ENCODE results near the gene PSD.
A peak's percentile ranks its signal among the peaks of the same experiment; 100 is the strongest.

The PSD gene

DNA sequence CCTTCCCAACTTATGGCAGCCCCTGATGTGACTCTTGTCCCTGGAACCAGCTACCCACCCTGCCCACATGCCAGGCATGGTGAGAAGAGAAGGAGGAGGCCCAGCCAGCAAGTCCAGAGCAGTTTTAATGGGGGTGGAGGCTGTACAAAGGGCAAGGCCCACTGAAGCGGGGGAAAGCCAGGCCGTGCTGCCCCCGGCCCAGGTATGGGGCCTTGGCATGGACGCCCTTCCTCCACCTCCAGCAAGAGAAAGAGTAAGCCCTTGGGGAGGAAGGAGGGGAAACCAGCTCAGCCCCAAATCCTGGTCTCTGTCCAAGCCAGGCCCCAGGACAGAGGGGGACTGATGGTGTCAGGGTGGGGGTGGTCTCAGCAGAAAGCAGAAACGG lies 16.1 kb downstream of the PSD start:
- no peak for DNase-seq

DNA sequence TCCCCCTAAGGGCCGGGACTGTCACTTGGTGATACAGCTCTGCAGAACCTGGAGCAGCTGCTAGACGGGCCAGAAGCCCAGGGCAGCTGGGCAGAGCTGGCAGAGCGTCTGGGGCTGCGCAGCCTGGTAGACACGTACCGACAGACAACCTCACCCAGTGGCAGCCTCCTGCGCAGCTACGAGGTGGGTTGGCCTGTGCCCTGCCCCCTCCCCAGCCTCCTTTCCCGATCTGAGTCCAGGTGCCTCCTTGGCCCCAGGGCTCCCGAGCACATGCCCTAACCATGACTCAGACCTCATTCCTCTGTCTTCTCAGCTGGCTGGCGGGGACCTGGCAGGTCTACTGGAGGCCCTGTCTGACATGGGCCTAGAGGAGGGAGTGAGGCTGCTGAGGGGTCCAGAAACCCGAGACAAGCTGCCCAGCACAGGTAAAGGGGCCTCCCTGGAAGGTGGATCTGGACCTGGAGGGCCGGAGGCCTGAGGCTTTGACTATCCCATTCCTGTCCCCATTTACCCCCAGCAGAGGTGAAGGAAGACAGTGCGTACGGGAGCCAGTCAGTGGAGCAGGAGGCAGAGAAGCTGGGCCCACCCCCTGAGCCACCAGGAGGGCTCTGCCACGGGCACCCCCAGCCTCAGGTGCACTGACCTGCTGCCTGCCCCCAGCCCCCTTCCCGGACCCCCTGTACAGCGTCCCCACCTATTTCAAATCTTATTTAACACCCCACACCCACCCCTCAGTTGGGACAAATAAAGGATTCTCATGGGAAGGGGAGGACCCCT lies 16.7 kb downstream of the PSD start:
- DNase-seq, result no peak

DNA sequence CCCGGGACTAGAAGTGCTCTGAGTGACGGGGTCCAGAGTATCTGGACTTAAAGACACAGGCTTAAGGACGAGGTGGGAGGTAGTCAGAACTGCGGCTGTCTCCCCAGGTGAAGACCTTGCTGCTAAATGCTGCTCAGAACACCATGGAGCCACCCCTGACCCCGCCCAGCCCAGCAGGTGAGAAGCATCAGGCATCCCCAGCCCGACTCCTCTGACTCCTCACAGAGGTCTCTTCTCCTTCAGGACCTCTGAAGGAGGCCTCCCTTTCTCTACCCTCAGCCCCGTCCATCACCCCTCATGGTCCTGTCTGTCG lies 17.3 kb downstream of the PSD start:
- DNase-seq, result no peak

DNA sequence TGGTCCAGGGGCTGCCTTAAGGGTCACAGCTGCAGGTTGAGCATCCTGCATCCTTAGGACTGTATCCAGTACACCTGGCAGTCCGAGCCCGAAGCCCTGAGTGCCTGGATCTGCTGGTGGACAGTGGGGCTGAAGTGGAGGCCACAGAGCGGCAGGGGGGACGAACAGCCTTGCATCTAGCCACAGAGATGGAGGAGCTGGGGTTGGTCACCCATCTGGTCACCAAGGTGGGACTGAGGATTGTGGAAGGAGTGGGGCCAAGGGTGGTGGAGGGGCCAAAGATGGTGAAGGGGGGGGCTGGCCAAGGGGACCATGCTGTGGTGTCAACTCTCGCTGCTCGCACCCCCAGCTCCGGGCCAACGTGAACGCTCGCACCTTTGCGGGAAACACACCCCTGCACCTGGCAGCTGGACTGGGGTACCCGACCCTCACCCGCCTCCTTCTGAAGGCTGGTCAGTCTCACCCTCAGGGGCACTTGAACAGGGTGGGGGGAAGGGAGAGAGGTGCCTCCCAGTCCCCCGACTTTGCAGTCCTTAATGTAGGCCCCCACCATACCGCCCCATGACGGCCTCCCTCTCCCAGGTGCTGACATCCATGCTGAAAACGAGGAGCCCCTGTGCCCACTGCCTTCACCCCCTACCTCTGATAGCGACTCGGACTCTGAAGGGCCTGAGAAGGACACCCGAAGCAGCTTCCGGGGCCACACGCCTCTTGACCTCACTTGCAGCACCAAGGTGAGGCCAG lies 17.8 kb downstream of the PSD start:
- no peak for DNase-seq

DNA sequence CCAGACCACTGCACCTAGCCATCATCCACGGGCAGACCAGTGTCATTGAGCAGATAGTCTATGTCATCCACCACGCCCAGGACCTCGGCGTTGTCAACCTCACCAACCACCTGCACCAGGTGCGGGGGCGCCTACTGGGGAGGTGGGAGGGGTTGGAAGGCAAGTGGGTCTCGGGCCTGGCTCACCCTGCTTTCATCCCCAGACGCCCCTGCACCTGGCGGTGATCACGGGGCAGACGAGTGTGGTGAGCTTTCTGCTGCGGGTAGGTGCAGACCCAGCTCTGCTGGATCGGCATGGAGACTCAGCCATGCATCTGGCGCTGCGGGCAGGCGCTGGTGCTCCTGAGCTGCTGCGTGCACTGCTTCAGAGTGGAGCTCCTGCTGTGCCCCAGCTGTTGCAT lies 18.5 kb downstream of the PSD start:
- no peak for DNase-seq

DNA sequence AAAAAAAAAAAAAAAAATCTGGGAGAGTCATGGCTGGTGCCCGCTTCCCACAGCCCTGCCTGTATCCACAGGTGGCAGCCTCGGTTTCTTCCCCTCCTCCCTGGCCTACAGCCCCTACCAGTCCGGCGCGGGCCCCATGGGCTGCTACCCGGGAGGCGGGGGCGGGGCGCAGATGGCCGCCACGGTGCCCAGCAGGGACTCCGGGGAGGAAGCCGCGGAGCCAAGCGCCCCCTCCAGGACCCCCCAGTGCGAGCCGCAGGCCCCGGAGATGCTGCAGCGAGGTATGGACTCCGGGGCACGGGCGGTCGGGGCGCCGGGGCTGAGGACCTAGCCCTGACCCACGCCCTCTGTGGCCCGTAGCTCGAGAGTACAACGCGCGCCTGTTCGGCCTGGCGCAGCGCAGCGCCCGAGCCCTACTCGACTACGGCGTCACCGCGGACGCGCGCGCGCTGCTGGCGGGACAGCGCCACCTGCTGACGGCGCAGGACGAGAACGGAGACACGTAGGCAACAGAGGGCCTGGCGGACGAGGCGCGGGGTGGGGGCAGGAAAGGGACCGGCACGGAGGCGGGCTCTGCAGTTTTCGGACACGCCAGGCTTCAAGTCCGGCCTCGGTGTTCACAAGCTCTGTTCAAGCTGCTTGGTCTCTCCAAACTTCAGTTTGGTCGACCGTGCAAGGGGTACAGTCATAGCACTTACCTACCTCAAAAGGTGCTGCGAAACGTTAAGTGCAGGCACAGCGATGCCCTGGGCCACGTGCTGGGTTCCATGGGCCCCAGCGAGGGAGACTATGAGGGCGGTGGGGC lies 19.2 kb downstream of the PSD start:
- DNase-seq, result peak; percentile 70 to 79

DNA sequence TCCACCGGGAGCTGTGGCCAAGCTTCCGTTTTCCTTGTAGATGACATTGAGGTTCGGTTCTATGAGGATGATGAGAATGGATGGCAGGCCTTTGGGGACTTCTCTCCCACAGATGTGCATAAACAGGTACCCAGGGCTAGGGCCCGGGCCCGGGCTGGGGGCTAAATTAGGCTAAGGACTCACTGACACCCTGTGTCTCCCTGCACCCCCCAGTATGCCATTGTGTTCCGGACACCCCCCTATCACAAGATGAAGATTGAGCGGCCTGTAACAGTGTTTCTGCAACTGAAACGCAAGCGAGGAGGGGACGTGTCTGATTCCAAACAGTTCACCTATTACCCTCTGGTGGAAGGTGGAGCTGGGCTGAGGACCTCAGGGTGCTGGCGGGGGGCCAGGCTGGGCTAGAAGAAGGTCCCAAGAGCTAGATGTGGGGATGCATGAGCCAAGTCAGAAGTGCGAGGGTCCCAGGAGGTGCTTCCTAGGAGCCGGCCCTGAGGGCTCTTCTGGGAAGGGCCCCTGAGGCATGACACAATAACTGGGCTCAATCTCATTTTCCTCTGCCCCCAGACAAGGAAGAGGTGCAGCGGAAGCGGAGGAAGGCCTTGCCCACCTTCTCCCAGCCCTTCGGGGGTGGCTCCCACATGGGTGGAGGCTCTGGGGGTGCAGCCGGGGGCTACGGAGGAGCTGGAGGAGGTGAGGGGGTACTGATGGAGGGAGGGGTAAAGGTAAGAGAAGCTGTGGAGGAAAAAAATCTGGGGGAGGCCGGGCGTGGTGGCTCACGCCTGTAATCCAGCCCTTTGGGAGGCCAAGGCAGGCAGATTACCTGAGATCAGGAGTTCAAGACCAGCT lies 20.2 kb downstream of the PSD start:
- DNase-seq, result no peak

DNA sequence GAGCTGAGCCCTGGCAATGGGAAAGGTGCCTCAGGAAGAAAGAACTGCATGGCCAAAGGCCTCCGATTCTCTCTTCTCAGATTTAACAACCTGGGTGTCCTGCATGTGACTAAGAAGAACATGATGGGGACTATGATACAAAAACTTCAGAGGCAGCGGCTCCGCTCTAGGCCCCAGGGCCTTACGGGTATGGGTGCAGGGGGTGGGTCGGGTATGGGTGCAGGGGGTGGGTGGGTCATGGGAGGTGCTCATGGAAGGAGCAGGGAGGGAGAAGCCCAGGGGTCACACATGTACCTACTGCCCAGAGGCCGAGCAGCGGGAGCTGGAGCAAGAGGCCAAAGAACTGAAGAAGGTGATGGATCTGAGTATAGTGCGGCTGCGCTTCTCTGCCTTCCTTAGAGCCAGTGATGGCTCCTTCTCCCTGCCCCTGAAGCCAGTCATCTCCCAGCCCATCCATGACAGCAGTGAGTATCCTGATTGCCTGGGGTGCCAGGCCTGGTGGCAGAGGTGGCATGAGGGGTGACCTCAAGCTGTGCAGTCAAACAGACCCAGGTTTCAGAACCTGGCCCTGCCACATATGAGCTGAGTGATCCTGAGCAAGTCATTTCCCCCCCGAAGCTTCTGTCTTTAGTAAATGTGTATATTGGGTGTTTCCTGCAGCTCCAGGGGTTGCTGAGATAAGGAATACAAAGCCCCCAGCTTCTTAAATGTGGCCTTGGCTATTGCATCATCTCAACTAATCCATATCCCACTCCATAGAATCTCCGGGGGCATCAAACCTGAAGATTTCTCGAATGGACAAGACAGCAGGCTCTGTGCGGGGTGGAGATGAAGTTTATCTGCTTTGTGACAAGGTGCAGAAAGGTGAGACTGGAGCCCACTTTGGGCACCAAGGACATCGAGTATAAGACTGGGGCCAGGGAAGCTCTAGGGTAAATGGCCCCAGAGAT lies 21.1 kb downstream of the PSD start:
- DNase-seq, result no peak

DNA sequence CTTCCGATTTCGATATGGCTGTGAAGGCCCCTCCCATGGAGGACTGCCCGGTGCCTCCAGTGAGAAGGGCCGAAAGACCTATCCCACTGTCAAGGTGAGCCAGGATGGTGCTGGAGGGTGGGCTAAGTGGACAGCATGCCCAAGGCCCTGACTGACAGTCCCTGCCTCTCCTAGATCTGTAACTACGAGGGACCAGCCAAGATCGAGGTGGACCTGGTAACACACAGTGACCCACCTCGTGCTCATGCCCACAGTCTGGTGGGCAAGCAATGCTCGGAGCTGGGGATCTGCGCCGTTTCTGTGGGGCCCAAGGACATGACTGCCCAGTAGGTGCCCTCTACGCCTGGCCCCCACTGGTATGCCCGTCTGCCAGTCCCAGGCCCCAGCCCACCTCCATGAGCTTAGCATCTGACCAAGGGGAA lies 21.8 kb downstream of the PSD start:
- DNase-seq, result no peak

DNA sequence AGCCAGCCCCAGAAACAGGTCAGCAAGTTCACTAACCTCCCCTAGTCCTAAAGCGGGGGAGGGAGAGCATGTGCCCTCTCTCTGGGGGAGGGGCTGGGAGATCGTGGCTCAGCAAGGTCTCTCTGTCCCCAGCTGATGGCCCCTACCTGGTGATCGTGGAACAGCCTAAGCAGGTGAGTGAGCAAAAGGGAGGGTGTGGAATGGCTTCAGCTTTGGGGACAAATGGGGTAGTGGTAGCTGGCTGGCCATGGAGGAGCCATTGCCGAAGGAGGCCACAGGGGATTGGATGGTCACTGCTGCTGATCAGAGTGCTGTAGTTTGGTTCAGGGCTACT lies 22.3 kb downstream of the PSD start:
- no peak for DNase-seq

DNA sequence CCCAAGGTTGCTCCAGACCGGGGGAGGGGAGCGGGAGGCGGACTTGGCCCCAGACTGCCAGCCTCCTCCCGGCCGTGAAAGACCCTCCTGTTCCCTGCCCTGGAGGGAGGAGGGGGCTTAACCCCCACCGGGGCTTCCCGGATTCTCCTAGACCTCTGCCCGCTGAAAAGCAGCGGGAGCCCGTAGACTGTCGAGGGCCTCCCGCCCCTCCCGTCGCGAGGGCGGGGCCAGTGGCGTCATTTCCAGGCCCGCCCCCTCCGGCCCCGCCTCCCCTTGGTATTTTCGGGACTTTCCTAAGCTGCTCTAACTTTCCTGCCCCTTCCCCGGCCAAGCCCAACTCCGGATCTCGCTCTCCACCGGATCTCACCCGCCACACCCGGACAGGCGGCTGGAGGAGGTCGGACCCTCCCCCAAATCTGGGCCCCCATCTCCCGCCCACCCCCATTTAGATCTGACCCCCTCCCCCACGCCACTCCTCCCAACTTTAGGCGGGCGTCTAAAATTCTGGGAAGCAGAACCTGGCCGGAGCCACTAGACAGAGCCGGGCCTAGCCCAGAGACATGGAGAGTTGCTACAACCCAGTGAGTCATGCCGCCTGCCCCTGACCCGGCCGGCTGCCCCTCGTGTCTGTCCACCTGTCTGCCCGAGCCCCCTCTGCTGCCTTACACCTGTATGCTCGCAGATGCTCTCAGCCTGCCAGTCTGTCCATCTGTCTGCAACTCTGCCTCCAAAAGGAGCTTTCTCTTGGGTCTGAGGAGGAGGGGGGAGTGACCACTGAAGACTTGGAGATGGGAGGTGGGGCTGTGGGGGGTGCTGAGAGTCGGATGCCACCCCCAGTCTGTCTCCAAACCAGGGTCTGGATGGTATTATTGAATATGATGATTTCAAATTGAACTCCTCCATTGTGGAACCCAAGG lies 22.9 kb downstream of the PSD start, which contains the start of gene NFKB2:
TSS of gene NFKB2 (plus strand) at position 306 of the 917 bp plus-strand sequence. CDS start at position 561, 255 bp downstream.
- peak; percentile 38 to 64 for DNase-seq

DNA sequence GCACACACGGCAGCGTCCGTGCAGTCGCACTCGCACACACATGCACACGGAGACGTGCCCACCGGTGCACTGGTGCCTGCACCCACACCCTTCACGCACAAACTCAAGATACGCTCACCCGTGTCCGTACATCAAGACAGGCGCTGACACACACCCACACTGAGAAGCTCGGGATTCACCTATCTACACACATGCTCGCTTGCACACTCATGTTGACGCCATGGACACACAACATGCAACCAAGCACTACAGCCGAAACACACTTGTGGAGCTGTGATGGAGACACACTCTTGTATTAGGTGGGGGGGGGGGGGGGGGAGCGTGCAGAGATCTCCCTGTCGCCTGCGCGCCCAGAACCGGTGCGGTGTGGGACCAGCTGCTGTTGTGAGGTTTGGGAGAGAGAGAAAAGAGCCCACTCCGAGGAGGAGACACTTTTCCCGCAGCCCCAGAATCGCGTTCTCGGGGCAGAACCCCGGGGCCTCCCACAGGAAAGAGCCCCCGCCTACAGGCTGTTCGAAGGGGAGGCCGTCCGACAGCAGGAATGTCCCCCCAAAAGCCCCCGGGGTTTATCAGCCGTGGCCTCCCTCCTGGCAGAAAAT lies 23.7 kb downstream of the PSD start:
- DNase-seq, result no peak

DNA sequence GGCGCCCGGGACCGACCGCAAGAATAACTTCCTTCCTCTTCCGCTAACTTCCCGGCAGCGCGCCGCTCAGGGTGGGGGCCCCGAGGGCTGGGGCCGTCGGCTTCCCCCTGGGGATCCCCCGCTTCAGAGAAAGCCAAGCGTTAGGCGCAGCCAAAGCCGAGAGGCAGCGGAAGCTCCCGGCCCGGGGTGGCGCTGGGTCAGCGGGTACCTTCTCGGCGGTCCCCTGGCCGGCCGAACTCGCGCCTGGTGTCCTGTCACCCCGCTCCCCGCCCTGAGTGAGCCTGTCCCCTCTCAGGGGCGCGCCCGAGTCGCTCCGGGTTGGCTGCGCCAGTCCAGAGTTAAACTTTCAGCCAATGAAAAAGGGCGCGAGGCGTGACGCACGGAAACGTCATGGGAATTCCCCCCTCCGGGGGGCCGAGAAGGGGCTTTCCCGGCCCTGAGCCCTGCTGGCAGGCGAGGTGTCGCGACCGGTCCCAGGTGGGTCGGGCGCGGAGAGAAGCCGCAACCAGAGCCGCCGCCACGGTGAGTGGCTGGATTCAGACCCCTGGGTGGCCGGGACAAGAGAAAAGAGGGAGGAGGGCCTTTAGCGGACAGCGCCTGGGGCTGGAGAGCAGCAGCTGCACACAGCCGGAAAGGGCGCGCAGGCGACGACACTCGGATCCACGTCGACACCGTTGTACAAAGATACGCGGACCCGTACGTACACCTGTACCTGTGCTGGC lies 24.3 kb downstream of the PSD start:
- peak; percentile 84 to 85 for DNase-seq

DNA sequence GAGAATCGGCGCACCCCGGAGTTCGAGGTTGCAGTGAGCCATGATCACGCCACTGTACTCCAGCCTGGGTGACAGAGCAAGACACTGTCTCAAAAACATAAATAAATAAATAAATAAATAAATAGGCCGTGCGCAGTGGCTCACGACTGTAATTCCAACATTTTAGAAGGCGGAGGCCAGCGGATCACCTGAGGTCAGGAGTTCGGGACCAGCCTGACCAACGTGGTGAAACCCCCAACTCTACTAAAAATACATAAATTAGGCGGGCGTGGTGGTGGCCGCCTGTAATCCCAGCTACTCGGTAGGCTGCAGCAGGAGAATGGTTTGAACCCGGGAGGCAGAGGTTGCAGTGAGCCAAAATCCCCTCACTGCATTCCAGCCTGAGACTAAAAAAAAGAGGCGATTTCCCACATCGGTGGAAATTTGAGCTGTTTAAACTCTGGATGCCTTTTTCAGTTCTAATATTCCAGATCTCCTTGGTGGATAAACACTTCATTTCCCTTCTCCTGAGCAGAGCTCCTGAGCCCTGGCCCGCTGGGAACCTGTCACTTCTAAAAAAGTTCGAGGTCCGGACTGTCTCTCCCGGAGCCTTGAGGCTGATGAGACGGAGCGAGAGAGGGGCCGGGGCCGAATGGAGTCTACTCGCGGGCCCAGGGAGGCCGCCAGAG lies 25.0 kb downstream of the PSD start:
- no peak for DNase-seq

DNA sequence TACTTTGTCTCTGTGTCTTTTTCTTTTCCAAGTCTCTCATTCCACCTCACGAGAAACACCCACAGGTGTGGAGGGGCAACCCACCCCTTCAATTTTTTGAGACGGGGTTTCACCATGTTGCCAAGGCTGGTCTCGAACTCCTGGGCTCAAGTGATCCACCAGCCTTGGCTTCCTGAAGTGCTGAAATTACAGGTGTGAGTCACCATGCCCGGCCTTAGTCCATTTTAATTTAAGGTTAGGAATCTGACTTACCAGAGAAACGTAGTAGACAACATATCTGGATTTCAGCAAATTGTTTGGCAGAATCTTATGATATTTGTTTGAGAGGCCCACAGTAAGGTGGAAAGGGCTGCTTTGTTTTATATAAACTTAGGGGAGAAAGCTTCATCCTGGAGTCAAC lies 26.3 kb downstream of the PSD start:
- no peak for DNase-seq

DNA sequence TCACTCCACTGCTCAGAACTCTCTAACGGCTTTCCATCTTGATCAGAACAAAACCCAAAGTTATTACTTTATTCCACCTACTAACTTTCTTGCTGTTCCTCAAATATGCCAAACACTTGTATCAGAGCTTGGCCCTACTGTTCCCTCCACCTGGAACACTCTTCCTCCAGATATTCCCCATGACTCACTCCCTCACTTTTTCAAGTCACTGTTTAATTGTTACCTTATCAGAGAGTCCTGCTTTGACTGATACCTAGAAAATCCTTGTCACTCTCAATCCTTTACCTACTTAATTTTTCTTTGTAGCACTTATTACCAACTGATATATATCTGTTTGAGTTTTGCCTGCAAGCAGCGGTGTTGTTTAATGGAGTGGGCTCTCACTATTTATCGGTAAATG lies 28.7 kb downstream of the PSD start:
- DNase-seq, result no peak

DNA sequence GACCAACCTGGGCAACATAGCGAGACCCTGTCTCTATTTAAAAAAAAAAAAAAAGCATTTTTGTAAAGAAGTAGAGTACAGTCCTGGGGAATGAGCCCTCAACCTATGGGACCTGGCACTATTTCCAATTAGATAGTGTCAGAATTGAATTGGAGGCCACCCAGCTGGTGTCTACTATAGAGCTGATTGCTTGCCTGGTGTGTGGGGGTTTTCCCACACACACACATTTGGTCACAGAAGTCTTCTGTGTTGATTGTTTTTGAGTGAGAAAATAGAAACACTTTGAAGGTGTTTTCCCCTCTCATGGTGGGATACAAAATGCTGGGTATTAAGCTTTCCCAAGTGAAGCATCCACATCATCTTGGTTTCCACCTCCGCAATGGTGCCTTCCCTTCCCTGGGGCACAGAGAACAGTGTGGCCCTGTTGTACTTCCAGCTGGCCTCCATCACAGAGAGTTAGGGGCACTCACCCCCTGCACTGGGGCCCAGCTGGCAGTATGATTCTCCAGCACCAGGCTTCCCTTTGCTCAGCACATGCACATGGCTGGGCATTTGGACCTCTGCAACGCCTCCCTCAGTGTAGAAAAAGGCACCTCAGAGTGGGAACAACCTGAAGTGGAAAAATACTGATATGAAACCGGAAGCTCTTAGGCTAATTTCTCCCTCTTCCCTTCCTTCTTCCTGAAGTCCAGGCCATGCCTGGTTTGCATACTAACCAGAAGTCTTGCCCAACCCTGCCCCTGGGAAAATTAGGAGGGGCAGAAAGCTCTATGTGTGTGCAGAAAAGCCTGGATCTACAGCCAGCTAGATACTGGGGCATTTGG lies 33.8 kb downstream of the PSD start:
- no peak for DNase-seq

DNA sequence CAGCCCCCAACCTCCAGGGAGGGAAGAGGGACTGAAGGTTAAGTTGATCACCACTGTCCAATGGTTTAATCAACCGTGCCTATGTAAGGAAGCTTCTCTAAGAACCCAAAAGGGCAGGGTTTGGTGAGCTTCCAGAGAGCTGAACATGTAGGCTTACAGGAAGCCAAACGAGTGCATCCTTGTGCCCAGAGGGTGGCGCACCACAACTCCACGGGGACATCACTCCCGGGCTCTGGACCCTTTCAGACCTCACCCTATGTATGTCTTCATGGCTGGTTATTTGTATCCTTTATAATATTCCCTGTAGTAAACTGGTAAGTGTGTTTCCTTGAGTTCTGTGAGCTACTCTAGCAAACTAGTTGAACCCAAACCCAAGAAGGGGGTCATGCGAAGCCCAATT lies 34.5 kb downstream of the PSD start:
- no peak for DNase-seq
